IPS-NIHi7 (cell line): Measurements from ENCODE around the gene SPDYE2.
"Not testable (repeated sequence)": the region's sequence is repeated elsewhere in the genome, so short reads cannot be mapped to it uniquely, and the experiment has no call there.

Source experiments
- DNase-seq: peaks from one replicate; pipeline ENCODE4 v3.0.0; 2012; ENCODE audit warnings: mixed read lengths; ENCODE audit errors: extremely low spot score

The SPDYE2 gene

GRCh38 chr7:102535062-102535615 lies 15.9 kb upstream of the SPDYE2 start:
- not testable (repeated sequence) for DNase-seq

- DNase-seq = not testable (repeated sequence)
Measured at GRCh38 chr7:102540604-102541003, 10.4 kb upstream of the SPDYE2 start.

GRCh38 chr7:102542083-102542482 lies 8.9 kb upstream of the SPDYE2 start:
- DNase-seq = not testable (repeated sequence)

- not testable (repeated sequence) for DNase-seq
Measured at GRCh38 chr7:102542771-102543170, 8.3 kb upstream of the SPDYE2 start.

- not testable (repeated sequence) for DNase-seq
Measured at GRCh38 chr7:102543596-102543995, 7.4 kb upstream of the SPDYE2 start, which contains the start of gene UPK3BL2. Gene UPK3BL2 (minus strand): TSS chr7:102543696. CDS start chr7:102543636, 60 bp downstream.

- not testable (repeated sequence) for DNase-seq
Measured at GRCh38 chr7:102544372-102544771, 6.7 kb upstream of the SPDYE2 start.

GRCh38 chr7:102545288-102545687 lies 5.7 kb upstream of the SPDYE2 start:
- DNase-seq = not testable (repeated sequence)

- DNase-seq = not testable (repeated sequence)
Measured at GRCh38 chr7:102546353-102546752, 4.7 kb upstream of the SPDYE2 start.

GRCh38 chr7:102568620-102569019 lies 17.6 kb downstream of the SPDYE2 start:
- not testable (repeated sequence) for DNase-seq

GRCh38 chr7:102572261-102573239 lies 21.5 kb downstream of the SPDYE2 start, which contains the start of gene POLR2J3:
Gene POLR2J3 (minus strand): TSS chr7:102572583. CDS start chr7:102572521, 62 bp downstream.
- DNase-seq = not testable (repeated sequence)

- DNase-seq = not testable (repeated sequence)
Measured at GRCh38 chr7:102574607-102575006, 23.6 kb downstream of the SPDYE2 start.

- not testable (repeated sequence) for DNase-seq
Measured at GRCh38 chr7:102576363-102576762, 25.3 kb downstream of the SPDYE2 start.

GRCh38 chr7:102577315-102578240 lies 26.6 kb downstream of the SPDYE2 start:
- not testable (repeated sequence) for DNase-seq

GRCh38 chr7:102578486-102578885 lies 27.5 kb downstream of the SPDYE2 start:
- not testable (repeated sequence) for DNase-seq

- DNase-seq = not testable (repeated sequence)
Measured at GRCh38 chr7:102581722-102582121, 30.7 kb downstream of the SPDYE2 start.

- not testable (repeated sequence) for DNase-seq
Measured at GRCh38 chr7:102583495-102583894, 32.5 kb downstream of the SPDYE2 start.

- not testable (repeated sequence) for DNase-seq
Measured at GRCh38 chr7:102589857-102590256, 38.8 kb downstream of the SPDYE2 start.

GRCh38 chr7:102592477-102593019 lies 41.5 kb downstream of the SPDYE2 start:
- DNase-seq = not testable (repeated sequence)

- DNase-seq = not testable (repeated sequence)
Measured at GRCh38 chr7:102593637-102594334, 42.8 kb downstream of the SPDYE2 start.

GRCh38 chr7:102596036-102596435 lies 45.0 kb downstream of the SPDYE2 start:
- not testable (repeated sequence) for DNase-seq
